ENCODE results near the gene SEMA5A.

GRCh38 chr5:9438596-9439354 is 107.1 kb downstream of the SEMA5A start:
- TF ChIP-seq REST (IDR thresholded peaks at IDR 0.05; ENCODE audit: insufficient replicate concordance, low read depth) (no peak), CTCF (IDR thresholded peaks at IDR 0.05; ENCODE audit: insufficient read depth, low read length) (no peak), POLR2AphosphoS5 (IDR thresholded peaks at IDR 0.05; ENCODE audit: low read depth) (no peak), GABPA (IDR thresholded peaks at IDR 0.05; ENCODE audit: low read depth) (no peak)
